CD14-positive monocyte (primary cell): ENCODE results near the gene IL17D. TPM values are rescaled to one million over a fixed set of nuclear protein-coding genes. Genes with fewer than 3 reads are reported as not detected.
"Not testable (repeated sequence)": the region's sequence is repeated elsewhere in the genome, so short reads cannot be mapped to it uniquely, and the experiment has no call there.

ENCODE experiments used
- DNase-seq, 3 donors: peaks; one replicate each; pipeline ENCODE4 v3.0.0-alpha.2; 2011 to 2022
- H2AFZ ChIP-seq: 2 replicates; pipeline ENCODE4 v1.6.0; 2012; ENCODE audit warnings: mild to moderate bottlenecking, low read depth, low read length, inconsistent platforms; ENCODE audit not compliant: insufficient read depth, poor library complexity, severe bottlenecking
- H3K27ac ChIP-seq, 2 donors: 1 replicate in 1 of 2; 2 replicates in 1 of 2; pipeline ENCODE4 v1.5.1; 2012 to 2013; ENCODE audit warnings: low read length in 2 of 2, control low read depth in 1 of 2, inconsistent platforms in 1 of 2, low read depth in 1 of 2, mild to moderate bottlenecking in 1 of 2
- H3K27me3 ChIP-seq, 2 donors: one replicate each; pipeline versions ENCODE4 v1.6.0 to v1.6.1; 2011 to 2013; ENCODE audit warnings: low read length in 2 of 2; ENCODE audit not compliant: control insufficient read depth in 2 of 2, insufficient read depth in 2 of 2
- H3K36me3 ChIP-seq, 2 donors: replicated peaks in 1 of 2; 1 replicate in 1 of 2; 2 replicates in 1 of 2; pipeline versions ENCODE4 v1.5.1 to v1.6.1; 2012 to 2013; ENCODE audit warnings: low read length in 2 of 2, control low read depth in 1 of 2, inconsistent platforms in 1 of 2, mild to moderate bottlenecking in 1 of 2; ENCODE audit not compliant: insufficient read depth in 2 of 2, control insufficient read depth in 1 of 2
- H3K4me1 ChIP-seq, 2 donors: 1 replicate in 1 of 2; 2 replicates in 1 of 2; pipeline versions ENCODE4 v1.5.1 to v1.6.1; 2012 to 2013; ENCODE audit warnings: low read length in 2 of 2, control low read depth in 1 of 2, inconsistent platforms in 1 of 2, mild to moderate bottlenecking in 1 of 2, moderate library complexity in 1 of 2; ENCODE audit not compliant: insufficient read depth in 2 of 2, control insufficient read depth in 1 of 2
- H3K4me2 ChIP-seq: replicated peaks from 2 replicates; pipeline ENCODE3; 2012; ENCODE audit warnings: low read length, moderate library complexity, mild to moderate bottlenecking; ENCODE audit not compliant: poor library complexity, severe bottlenecking; ENCODE audit errors: extremely low read depth
- H3K4me3 ChIP-seq, 3 experiments: fragments of 200-600 bp in 1 of 3; sonication (generic) in 1 of 3; replicated peaks in 1 of 3; 1 replicate in 2 of 3; 2 replicates in 1 of 3; pipeline ENCODE4 v1.5.1; 2011 to 2013; ENCODE audit warnings: low read length in 3 of 3, mild to moderate bottlenecking in 3 of 3, control low read depth in 2 of 3, low read depth in 2 of 3, inconsistent platforms in 1 of 3, moderate library complexity in 1 of 3
- H3K79me2 ChIP-seq: 2 replicates; pipeline ENCODE4 v1.6.0; 2012; ENCODE audit warnings: mild to moderate bottlenecking, control low read depth, inconsistent platforms, low read length, moderate library complexity; ENCODE audit not compliant: insufficient read depth
- H3K9ac ChIP-seq: 2 replicates; pipeline ENCODE4 v1.6.0; 2017; ENCODE audit warnings: low read length, mild to moderate bottlenecking; ENCODE audit not compliant: insufficient read depth, poor library complexity, severe bottlenecking
- H3K9me3 ChIP-seq, 2 donors: replicated peaks in 1 of 2; 1 replicate in 1 of 2; 2 replicates in 1 of 2; pipeline versions ENCODE4 v1.5.1 to v1.6.1; 2012 to 2013; ENCODE audit warnings: low read length in 2 of 2, control low read depth in 1 of 2; ENCODE audit not compliant: control insufficient read depth in 1 of 2, insufficient read depth in 1 of 2
- H4K20me1 ChIP-seq: 2 replicates; pipeline ENCODE4 v1.6.0; 2012; ENCODE audit warnings: mild to moderate bottlenecking, low read length, control low read depth, moderate library complexity; ENCODE audit not compliant: insufficient read depth
- H3K27ac Mint-ChIP-seq, 7 donors: one replicate each; pipeline ENCODE4 v1.8.0; 2020; ENCODE audit warnings: mild to moderate bottlenecking in 7 of 7, mixed read lengths in 7 of 7, moderate library complexity in 6 of 7, inconsistent platforms in 2 of 7
- H3K27me3 Mint-ChIP-seq, 3 donors: one replicate each; pipeline ENCODE4 v1.8.0; 2021 to 2022; ENCODE audit warnings: low read depth in 3 of 3, mild to moderate bottlenecking in 3 of 3, mixed read lengths in 3 of 3, moderate library complexity in 3 of 3, inconsistent platforms in 1 of 3
- H3K36me3 Mint-ChIP-seq, 2 donors: one replicate each; pipeline ENCODE4 v1.8.0; 2020; ENCODE audit warnings: mixed read lengths in 2 of 2, inconsistent platforms in 1 of 2, mild to moderate bottlenecking in 1 of 2
- H3K4me1 Mint-ChIP-seq: one replicate; pipeline ENCODE4 v1.8.0; 2020; ENCODE audit warnings: mild to moderate bottlenecking, mixed read lengths
- H3K4me3 Mint-ChIP-seq, 2 donors: one replicate each; pipeline ENCODE4 v1.8.0; 2020; ENCODE audit warnings: mild to moderate bottlenecking in 2 of 2, mixed read lengths in 2 of 2, moderate library complexity in 1 of 2
- H3K9me3 Mint-ChIP-seq, 7 donors: one replicate each; pipeline ENCODE4 v1.8.0; 2020 to 2022; ENCODE audit warnings: mixed read lengths in 7 of 7, mild to moderate bottlenecking in 6 of 7, moderate library complexity in 6 of 7, inconsistent platforms in 2 of 7
- WGBS: methylation state at CpG from one replicate; pipeline ENCODE4 v1.1.5; 2013; ENCODE audit warnings: missing lambda C conversion rate; ENCODE audit not compliant: insufficient coverage; 5-methylcytosine and 5-hydroxymethylcytosine counted together
- intact Hi-C, 2 donors: fragments of 100-400 bp; cut with micrococcal nuclease; formaldehyde crosslinking; loops; one replicate each; pipeline versions ENCODE4 v1.15.0 to v1.15.1; 2023
- polyA plus RNA-seq, 3 donors: library from polyadenylated mRNA; depleted of rRNA in 1 of 3; unstranded in 2 of 3; stranded (reverse) in 1 of 3; fragments of 300-500 nt in 2 of 3; fragments of >200 nt in 1 of 3; fragmentation: Illumina TruSeq in 2 of 3; gene quantifications; 1 replicate in 2 of 3; 2 replicates in 1 of 3; pipeline ENCODE4 v1.2.3, GENCODE V29; 2012 to 2021
- TF ChIP-seq, protein P1 (sequence below): fragments of 200-600 bp; IDR thresholded peaks from one replicate; pipeline ENCODE4 v1.8.0; 2022; ENCODE audit warnings: antibody characterized with exemption, mild to moderate bottlenecking

IL17D gene
- polyA plus RNA-seq, 3 donors, result not detected

GRCh38 chr13:20740021-20740420 lies 36.5 kb downstream of the IL17D start:
- Histone ChIP-seq H3K9ac (no peak overlapping the region), H3K4me2 (no peak overlapping the region), H3K36me3 (no peaks in the 10 kb centered on the region), H3K4me3 (no peak overlapping the region), H3K27me3 (no peaks in the 10 kb centered on the region), H3K79me2 (no peaks in the 10 kb centered on the region), H3K4me1 (no peaks in the 10 kb centered on the region), H2AFZ (no peak overlapping the region), H3K27ac (no peak overlapping the region), H4K20me1 (no peaks in the 10 kb centered on the region), H3K9me3 (peaks cover 4 to 12% of the 10 kb centered on the region in 2 donors)
- DNase-seq, result no peak
- H3K9me3 Mint-ChIP-seq, result peaks cover 4 to 35% (median 10%) of the 10 kb centered on the region in 7 donors
- H3K4me1 Mint-ChIP-seq, result no peaks in the 10 kb centered on the region
- no peak overlapping the region for H3K4me3 Mint-ChIP-seq
- no peak overlapping the region for H3K27ac Mint-ChIP-seq
- peaks cover 0 to 2% of the 10 kb centered on the region in 2 donors for H3K36me3 Mint-ChIP-seq
- intact Hi-C loops, result no loop called here
- TF ChIP-seq, protein P1, sequence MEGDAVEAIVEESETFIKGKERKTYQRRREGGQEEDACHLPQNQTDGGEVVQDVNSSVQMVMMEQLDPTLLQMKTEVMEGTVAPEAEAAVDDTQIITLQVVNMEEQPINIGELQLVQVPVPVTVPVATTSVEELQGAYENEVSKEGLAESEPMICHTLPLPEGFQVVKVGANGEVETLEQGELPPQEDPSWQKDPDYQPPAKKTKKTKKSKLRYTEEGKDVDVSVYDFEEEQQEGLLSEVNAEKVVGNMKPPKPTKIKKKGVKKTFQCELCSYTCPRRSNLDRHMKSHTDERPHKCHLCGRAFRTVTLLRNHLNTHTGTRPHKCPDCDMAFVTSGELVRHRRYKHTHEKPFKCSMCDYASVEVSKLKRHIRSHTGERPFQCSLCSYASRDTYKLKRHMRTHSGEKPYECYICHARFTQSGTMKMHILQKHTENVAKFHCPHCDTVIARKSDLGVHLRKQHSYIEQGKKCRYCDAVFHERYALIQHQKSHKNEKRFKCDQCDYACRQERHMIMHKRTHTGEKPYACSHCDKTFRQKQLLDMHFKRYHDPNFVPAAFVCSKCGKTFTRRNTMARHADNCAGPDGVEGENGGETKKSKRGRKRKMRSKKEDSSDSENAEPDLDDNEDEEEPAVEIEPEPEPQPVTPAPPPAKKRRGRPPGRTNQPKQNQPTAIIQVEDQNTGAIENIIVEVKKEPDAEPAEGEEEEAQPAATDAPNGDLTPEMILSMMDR, result no peak
- peaks cover 0 to 2% (median under 1%) of the 10 kb centered on the region in 3 donors for H3K27me3 Mint-ChIP-seq
- 97% methylated on average over 22 of the region's 22 CpGs for WGBS

DNA sequence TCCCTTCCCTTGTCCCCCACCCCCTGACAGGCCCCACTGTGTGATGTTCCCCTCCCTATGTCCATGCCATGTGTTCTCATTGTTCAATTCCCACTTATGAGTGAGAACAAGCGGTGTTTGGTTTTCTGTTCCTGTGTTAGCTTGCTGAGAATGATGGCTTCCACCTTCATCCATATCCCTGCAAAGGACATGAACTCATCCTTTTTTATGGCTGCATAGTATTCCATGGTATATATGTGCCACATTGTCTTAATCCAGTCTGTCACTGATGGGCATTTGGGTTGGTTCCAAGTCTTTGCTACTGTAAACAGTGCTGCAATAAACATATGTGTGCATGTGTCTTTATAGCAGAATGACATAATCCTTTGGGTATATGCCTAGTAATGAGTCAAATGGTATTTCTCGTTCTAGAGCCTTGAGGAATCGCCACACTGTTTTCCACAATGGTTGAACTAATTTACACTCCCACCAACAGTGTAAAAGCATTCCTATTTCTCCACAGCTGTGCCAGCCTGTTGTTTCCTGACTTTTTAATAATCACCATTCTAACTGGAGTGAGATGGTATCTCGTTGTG lies 40.4 kb downstream of the IL17D start:
- H3K27me3 ChIP-seq, DNase-seq, H3K4me2 ChIP-seq, H3K4me3 ChIP-seq, H4K20me1 ChIP-seq, H3K36me3 Mint-ChIP-seq, H3K36me3 ChIP-seq, H3K27ac Mint-ChIP-seq, H3K27ac ChIP-seq, H3K4me3 Mint-ChIP-seq, H3K4me1 ChIP-seq, intact Hi-C loops, H3K9ac ChIP-seq, H3K79me2 ChIP-seq, H3K4me1 Mint-ChIP-seq, H3K27me3 Mint-ChIP-seq, H2AFZ ChIP-seq: not testable (repeated sequence)
- no CpG with 5 or more reads among the region's 4 CpGs for WGBS
- H3K9me3 Mint-ChIP-seq, result peaks cover 9 to 54% (median 23%) of the 10 kb centered on the region in 7 donors
- H3K9me3 ChIP-seq, result peaks cover 6 to 21% of the 10 kb centered on the region in 2 donors
